DMS79 (cell line): ENCODE results near the gene GP9.
A peak's percentile ranks its signal among the peaks of the same experiment; 100 is the strongest.
"Not testable (repeated sequence)": the region's sequence is repeated elsewhere in the genome, so short reads cannot be mapped to it uniquely, and the experiment has no call there.

Source experiments
- DNase-seq: peaks from one replicate; lab custom pipeline; 2025; lab: John Stamatoyannopoulos, UW

GP9 gene

DNA sequence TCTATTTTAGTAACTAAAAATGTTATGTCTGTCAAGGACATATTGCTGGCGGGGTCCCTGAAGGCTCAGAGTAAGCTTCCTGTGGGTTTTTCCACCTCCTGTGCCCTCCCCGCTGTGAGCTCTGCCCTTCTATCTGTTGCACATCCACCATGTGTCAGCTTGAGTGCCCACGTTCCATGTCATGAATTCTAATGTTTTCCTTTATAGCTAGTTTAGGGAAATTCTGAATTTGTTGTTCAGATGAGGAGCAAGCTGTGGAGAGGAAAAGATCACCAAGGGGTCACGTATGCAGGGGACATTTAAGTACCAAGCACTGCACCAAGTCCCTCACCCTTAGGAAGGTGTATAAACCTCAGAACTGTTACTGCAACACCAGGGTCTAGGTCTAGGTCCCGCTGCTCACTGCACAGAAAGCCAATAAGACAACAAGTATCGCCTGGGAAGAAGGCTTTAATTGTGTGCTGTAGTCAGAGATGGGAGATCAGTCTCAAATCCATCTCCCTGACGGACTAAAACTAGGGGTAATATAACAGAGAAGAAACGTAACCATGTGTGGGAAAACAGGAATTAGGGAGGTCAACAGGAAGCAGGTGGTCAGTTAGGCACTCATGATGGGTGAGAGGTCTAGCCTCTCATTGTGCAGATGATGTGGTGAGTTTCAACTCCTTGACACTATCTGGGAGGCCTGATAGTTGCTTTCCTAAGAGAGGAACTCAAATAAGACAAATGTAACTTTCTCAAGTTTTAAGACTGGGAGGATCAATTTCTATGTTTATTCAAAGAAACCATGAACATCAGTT lies 9.7 kb downstream of the GP9 start:
- no peak for DNase-seq

DNA sequence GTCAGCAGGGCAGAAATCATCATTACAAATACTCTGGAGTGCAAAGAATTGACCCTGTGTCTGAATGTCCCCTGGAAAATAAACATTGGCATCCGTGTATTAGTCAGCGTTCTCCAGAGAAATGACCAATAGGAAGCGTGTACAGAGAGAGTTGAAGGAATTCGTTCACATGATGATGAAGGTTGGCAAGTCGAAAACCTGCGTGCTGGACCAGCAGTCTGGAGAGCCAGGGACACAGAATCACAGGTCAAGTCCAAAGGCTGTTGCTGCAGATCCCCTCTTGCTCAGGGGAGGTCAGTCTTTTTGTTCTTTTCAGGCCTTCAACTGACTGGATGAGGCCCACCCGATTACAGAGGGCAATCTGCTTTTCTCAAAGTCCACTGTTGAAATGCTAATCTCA lies 16.6 kb downstream of the GP9 start:
- no peak for DNase-seq

DNA sequence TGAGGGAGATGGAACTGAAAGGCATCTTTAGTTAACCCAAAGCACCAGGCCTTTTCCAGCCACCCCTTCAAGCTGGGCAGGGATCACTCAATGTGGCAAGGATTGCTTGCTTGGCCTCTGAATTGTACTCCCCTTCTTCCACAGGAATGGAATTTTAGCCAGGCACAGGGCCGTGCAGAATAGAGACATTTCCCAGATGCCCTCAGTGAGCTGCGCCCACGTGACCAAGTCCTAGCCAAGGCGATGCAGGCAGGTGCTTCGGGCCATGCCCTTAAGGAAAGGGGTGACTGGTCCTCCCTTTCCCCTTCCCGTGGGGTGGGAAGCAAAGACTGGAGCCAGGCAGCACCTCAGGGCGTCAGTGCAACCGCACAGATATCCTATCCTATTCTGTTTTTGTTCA lies 17.9 kb downstream of the GP9 start:
- DNase-seq: no peak

DNA sequence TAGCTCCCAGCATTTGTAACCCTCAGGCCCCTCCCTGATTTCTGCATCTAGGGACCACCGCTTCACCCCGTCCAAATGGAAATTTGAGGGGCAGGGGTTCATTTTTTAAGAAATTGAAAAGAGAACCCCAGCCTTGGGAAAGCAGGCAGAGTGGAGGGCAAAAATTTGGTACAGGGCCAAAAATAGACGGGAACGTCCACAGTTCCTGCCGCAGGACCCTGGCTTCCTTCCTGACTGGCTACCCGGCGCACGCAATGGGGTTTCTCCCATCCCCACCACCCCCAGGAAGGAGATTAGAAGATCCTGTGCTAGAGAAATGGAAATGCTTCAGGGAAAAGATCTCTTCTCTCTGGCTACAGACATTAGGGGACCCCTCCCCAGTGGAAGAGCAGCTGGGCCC lies 20.9 kb downstream of the GP9 start:
- no peak for DNase-seq

DNA sequence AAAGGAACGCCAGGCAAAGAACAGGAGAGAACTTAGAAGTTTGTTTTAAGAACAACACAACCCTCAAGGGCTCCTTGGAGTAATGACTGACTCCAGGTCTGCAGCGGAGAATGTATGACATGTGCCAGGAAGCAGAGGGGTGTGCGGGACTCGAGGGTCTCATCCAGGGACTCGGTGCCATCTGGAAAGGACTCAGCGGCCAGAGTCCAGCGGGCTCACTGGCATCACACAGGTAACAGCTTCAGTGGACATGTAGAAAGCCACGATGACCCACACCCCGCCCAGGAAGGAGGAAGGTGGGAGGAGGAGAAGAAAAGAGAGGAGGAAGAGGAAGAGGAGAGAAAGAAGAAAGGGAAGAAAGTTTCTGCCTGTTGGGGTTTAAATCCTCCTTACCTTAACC lies 21.4 kb downstream of the GP9 start:
- DNase-seq: no peak

DNA sequence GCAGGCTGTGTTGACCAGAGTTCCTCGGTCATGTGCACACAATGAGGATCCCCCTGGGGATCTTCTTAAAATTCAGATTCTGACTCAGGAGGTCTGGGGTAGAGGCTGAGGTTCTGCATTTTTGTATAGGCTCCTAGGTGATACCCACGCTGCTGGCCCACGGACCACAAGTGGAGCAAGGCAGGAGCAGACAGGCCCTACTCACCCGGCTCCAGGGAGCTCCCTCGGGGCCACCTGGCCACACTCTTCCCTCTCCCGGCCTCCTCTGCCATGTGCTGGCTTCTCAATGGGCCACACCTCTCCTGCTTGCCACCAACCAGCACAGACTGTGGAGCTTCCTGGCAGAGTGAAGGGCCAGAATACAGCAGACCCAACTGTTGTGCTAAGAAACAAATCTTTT lies 23.9 kb downstream of the GP9 start:
- DNase-seq: no peak

DNA sequence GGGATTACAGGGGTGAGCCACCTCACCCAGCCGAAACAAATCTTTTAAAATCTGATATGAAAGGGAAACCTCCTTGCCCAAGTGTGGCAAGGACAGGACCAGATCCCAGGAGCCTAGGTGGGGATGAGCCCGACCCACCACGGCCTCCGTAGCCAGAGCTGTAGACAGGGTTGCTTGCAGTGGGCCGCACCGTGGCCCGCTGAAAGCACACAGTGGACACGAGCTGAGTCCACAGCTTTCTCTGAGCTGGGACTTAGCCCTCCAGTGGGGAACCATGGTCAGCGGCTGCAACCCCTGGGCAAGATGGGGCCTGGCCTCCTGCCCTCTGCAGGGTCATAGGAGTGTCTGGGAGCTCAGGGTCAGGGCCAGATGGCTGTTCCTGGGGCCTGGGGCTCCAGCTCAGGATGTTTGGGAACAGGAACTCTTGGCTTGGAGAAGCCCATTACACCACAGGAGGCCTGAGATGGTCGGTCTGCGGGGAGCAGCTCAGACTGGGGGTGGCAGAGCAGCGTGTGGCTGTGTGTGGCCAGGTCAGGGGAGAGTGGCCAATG lies 24.7 kb downstream of the GP9 start:
- DNase-seq: no peak

DNA sequence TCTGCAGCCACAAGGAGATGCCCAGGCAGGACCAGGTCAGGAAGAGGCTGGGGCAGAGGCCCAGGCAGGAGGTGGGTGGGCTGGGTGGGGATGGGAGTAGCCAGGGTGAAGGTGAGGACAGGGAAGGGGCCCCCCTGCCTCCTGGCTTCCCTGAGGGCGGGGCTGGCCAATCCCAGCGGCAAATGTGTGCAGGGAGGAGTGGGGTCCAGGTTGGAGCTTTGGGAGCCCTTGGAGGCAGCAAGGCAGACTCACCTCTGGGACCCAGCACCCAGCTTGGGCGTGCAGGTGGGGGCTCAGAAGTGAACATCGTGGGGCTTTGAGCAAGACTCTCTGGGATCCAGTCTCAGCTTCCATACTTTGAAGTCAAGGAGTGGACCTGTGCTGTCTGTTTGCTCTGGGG lies 25.2 kb downstream of the GP9 start:
- no peak for DNase-seq

DNA sequence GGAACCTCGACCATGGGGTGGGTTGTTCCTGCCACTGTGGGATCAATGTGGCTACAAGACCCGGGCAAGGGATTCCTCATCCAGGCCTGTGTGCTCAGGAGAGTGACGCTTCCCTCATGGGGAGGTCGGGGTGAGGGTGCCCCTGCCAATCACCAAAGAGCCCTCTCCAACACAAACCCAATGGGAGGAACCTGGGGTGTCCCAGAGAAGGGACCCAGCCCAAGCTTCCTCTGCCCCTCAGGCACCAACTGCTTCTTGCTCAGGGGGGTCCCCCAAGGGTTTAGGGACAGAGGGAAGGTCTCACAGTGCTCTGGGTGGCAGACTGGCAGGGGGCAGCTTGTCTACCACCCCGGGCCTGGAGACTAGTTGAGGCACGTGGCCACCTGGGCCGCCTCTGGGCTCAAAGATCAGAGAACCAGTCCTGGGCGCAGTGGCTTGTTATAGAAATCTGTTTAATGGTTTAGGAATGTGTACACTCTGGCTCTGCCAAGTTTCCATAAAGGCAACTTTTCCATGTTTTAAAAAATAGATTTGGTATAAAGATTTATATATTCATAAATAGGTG lies 26.6 kb downstream of the GP9 start:
- no peak for DNase-seq

DNA sequence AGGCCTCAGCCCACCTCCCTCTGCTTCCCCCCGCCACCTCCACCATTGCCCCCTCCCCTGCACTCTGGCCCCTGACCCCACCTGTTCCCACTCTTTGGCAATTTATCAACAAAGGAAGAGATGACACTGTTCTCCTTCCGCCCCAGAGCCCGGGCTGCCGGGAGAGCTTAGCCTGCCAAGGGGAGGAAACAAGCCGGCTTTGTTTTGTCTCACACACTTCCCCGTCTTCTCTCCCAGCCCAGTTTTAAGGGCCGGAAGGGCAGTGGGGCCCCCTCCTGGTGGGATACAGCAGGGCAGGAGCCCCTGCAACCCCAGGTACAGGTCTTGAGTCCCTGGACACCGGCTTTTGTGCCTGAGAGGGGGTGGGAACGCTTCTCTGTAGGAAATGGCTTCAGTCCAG lies 27.3 kb downstream of the GP9 start:
- not testable (repeated sequence) for DNase-seq

DNA sequence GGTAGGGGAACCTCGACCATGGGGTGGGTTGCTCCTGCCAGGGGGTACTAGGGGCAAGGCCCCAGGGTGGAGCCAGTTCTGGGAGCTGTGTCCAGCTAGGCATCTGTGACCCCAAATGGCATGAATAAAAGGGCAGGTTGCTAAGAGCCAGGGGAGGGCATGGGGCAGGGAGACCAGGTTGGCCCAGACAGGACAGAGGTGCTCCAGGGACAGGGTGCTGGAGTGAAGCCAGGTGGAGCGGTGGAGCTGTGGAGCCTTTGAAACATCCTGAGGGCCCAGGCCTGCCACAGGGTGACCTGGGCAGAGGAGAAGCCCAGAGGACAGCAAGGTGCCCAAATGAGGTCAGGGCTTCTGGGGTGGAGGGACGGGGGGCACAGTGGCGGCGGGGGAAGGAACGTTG lies 27.7 kb downstream of the GP9 start:
- not testable (repeated sequence) for DNase-seq

DNA sequence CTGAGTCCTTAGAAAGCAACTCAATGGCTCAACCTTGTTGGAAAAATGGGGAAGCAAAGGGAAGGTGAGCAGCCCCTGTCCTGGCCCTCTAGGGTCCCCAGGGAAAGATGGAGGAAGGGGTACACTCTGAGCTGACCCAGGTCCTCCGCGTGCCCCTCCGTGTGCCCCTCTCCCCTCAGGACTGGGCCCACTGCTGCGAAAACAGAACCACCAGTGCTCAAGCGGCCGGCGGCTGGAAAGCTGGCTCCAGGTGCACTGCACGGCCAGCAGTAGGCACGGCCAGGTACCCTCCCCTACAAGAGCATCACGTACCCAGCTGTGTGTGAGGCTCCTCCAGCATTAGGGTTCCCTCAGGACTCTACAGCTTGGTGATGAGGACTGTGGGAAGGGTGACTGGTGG lies 34.7 kb downstream of the GP9 start:
- no peak for DNase-seq

DNA sequence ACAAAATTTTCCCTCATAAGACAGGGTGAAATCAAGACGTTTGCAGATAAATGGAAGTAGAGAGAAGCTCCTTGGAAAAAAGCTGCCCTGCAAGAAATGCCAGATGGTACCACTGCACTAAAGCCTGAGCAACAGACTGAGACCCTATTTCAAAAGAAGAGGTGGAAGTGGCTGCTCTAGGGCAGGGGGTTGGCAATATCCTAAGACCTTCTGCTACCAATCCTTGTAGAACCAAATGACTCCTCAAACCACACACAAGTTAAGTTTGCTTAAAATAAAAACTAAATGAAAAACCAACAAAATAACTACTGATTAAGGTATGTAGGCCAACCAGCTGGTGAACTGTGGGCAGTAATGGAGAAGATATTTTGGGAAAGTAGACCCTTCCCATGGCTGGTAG lies 39.7 kb downstream of the GP9 start:
- no peak for DNase-seq

DNA sequence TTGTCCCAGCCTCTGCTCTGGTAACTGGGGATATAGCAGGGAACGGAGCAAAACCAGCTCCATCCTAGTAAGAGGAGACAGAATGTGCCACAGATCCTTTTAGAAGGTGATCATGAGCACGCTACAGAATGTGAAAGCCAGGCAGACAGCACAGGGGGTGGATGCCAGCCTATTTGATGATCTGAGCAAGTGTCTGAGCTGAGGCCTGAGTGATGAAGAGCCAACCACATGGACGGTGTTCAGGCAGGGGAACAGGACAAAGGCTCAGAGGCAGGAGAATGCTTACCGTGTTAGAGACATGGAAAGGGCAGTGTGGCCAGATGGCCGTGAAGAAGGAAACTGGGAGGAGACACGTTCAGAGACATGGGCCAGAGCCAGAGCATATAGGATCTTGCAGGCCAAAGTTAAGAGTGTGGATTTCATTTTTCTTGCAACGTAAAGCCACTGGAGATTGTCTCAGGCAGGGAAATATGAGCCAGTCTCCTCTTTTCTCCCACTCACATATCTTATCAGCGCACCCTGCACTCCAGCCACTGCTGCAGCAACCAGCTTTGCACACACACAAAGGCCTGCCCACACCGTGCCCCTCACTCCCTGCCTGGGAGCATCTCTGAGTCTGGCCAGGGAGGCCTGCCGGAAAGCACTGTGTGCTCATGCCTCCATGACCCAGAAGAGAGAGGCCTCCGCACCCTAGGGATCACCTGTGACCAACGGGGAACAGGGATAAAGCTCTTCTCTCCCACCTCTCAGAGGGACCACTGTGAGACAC lies 41.0 kb downstream of the GP9 start:
- DNase-seq: no peak

DNA sequence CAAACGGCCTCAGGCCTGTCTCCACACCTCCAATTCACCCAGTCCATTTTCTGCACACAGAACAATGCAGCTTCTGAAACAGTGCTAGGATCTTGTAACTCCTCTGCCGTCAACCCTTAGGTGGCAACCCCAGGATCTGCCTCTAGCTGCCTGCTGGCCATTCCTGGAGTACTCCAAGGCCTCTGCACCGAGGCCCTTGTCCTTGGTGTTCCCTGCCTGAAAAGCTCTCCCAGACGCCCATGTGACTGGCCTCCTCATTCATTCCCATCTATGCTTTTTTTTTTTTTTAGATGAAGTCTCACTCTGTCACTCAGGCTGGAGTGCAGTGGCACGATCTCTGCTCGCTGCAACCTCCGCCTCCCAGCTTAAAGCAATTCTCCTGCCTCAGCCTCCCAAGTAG lies 42.7 kb downstream of the GP9 start:
- no peak for DNase-seq

DNA sequence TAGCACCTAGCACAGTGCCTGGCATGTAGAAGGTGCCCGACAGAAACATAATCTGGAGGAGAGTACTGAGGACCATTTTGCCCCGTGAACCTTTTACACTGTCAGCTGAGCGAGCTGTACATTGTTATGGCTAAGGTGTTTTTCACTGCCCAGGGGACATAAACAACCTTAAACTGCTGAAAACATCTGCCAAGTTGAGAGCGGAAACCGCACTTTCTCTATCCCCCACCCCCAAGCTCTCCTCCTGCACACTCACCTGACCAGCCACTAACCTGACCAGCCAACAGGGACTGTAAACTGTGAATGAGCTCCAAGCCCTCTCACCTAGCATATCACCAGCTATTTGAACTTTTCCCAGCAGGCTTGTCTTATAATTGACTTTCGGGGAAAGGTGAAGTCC lies 43.5 kb downstream of the GP9 start:
- no peak for DNase-seq

DNA sequence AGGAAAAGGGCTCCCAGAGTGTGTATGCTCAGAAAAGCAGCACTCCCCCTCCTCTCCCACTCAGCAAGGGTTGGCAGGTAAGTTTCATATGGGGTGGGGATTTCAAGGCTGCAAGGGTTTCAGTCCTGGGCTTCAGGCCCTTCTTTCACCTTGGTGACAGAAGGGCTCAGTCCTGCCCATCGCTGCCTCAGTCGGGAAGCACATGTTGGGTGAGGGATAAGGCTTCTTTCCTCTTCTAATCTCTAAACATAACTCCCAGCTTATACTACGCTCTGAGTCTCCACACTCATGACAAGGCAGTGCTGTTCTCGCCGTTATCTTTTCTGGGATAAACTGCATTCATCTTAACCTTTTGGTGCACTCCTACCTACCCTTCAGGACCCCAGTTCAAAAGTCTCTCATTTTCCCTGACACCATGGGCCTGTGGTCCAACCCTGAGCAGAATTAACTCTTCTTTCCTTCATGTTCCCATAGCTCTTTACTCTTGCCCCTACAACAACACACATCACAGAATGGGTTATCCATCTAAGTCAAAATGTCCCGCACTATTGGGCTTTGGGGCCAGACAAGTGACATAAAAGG lies 44.0 kb downstream of the GP9 start:
- no peak for DNase-seq

DNA sequence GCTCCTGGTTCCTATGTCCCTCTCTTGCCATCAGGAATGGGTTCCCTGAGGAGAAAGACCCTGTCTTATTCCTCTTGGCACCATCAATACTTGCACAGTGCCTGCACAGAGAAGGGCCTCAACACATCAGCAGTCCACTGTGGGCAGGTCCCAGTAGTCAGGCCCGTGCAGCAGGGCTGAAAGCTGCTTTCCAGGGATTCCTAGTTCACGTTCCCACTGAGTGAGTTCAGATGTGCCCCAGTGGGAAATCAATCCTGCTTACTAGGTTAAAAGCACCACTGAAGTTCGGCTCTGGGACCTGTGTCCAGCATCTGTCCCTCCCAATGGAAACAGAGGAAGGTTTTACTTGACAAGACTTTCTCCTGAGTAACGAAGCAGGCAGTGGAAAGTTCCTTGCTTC lies 45.3 kb downstream of the GP9 start:
- no peak for DNase-seq

DNA sequence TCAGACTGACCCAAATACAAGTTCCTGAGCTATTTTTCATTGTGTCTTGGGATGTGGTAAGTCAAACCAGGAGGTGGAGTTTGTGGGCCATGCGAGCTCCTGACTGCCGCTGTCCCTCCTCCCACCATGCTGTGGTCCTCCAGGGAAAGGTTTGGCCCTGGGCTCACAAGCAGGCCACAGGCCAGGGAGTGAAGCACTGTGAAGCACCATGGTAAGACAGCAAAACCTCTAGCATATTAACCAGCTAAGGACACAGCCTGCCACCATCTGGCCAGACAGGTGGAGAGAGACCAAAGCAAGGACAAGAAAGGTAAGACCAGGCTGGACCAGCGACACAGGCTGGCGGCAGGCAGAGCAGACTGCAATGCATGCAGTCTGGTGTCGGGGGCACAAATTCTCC lies 45.7 kb downstream of the GP9 start:
- DNase-seq: no peak

DNA sequence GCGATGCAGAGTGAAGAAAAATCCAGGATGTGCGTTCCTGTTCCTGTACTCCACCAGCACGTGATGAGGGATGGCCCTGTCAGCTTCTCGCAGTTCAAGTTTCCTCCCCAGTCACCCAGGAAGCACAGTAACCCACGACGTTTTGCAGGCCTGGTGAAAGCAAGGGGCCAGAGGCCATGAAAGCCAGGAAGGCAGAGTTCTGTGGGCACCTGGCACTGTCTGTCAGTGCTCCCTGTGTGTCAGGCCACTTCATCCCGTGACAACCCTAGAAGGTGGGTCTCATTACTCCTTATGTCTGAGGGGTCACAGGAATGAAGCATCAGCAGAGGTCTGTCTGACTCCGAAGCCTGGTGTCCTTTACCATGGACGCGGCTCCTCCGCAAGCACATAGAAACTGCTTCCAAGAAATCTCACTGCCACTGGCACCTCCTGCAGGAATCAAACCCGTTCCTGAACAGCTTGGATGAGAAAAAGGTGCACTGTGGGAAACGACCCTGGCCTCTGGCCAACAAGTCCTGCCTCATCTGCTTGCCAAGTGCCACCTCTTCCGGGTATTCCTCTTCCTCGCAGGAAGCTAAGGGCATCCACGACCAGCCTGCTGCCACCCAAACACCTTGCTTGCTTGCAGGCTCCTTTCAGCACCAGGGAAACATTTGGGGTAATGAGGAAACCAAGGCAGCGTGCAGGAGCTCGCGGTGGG lies 46.4 kb downstream of the GP9 start:
- DNase-seq: peak; percentile 23

DNA sequence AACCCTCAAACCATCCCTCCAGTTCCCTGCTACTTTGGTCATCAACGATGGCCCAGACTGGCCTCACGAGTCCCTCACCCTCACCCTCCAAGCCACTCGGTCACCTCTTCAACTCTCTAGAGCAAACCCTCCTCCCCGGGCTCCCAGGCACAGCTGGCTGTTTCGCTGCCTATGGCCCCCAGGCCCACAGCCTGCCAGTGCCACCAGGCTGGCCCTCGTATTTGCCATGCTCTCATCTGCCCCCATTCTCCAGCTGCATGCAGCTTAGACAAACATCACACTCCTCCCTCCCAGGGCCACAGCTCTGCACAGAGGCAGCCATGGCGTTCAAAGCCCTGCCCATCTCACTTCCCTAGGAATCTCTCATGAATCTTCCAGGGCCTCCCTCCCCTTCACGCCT lies 47.2 kb downstream of the GP9 start:
- DNase-seq: no peak
